Activated CD8-positive, alpha-beta T cell treated with anti-CD3 and anti-CD28 coated beads for 36 hours (primary cell): ENCODE results near the gene ADRA2A. TPM values are rescaled to one million over a fixed set of nuclear protein-coding genes. Genes with fewer than 3 reads are reported as not detected.

Source experiments
- ATAC-seq: fragments of 200-7000 bp; cut with Tn5 transposase; one replicate; pipeline ENCODE4 v1.10.0; 2021; ENCODE audit warnings: mild to moderate bottlenecking, moderate library complexity
- CTCF ChIA-PET: fragments of 350-600 bp; sonication (Branson Sonifier 250); formaldehyde crosslinking; loops from one replicate; lab custom pipeline; 2021; ENCODE audit warnings: antibody characterized with exemption; lab: Charles Lee
- POLR2A ChIA-PET: fragments of 350-600 bp; sonication (Branson Sonifier 250); formaldehyde crosslinking; loops from one replicate; lab custom pipeline; 2021; ENCODE audit warnings: antibody characterized with exemption; lab: Charles Lee
- DNase-seq: peaks from one replicate; pipeline ENCODE4 v3.0.0-alpha.2; 2020
- H3K27ac Mint-ChIP-seq: one replicate; pipeline ENCODE4 v1.8.0; 2021; ENCODE audit warnings: mild to moderate bottlenecking, mixed read lengths
- H3K27me3 Mint-ChIP-seq: one replicate; pipeline ENCODE4 v1.8.0; 2021; ENCODE audit warnings: mixed read lengths
- H3K36me3 Mint-ChIP-seq: one replicate; pipeline ENCODE4 v1.8.0; 2021; ENCODE audit warnings: low read depth, mixed read lengths
- H3K4me1 Mint-ChIP-seq: one replicate; pipeline ENCODE4 v1.8.0; 2021; ENCODE audit warnings: low read depth, mixed read lengths
- H3K4me3 Mint-ChIP-seq: one replicate; pipeline ENCODE4 v1.8.0; 2021; ENCODE audit warnings: mild to moderate bottlenecking, moderate library complexity, mixed read lengths
- H3K9me3 Mint-ChIP-seq: one replicate; pipeline ENCODE4 v1.8.0; 2021; ENCODE audit warnings: mixed read lengths
- CTCF ChIP-seq: fragments of 200-600 bp; IDR thresholded peaks from one replicate; pipeline ENCODE4 v1.8.0; 2022; ENCODE audit warnings: antibody characterized with exemption, mild to moderate bottlenecking
- intact Hi-C: fragments of 100-400 bp; cut with micrococcal nuclease; formaldehyde crosslinking; loops from one replicate; pipeline ENCODE4 v1.10.0; 2022
- total RNA-seq, 2 experiments: library from RNA; stranded (reverse); gene quantifications; one replicate each; pipeline ENCODE4 v1.2.3, GENCODE V29; 2021

ADRA2A gene
- total RNA-seq, 2 experiments from 2014 or later: 0.07 TPM; not detected in 1

GRCh38 chr10:111116762-111117445 is 40.1 kb downstream of the ADRA2A start:
- CTCF ChIA-PET: interaction anchor here (1.3 kb wide), 1 partner anchor 9 kb away, joined by 3 read pairs; no protein-coding TSS in a partner anchor
- intact Hi-C loops: no loop called here
- DNase-seq: no peak
- Mint-ChIP-seq H3K27me3 (peaks cover 1% of the 10 kb centered on the region), H3K4me3 (no peak overlapping the region), H3K36me3 (no peaks in the 10 kb centered on the region), H3K27ac (no peak overlapping the region), H3K9me3 (no peaks in the 10 kb centered on the region), H3K4me1 (peaks cover 6% of the 10 kb centered on the region)
- no peak for TF ChIP-seq CTCF
- POLR2A ChIA-PET: no interaction called here
- no peak for ATAC-seq

- Mint-ChIP-seq H3K27me3 (peaks cover 2% of the 10 kb centered on the region), H3K27ac (no peak overlapping the region), H3K4me1 (peaks cover 6% of the 10 kb centered on the region), H3K9me3 (no peaks in the 10 kb centered on the region), H3K4me3 (no peak overlapping the region), H3K36me3 (no peaks in the 10 kb centered on the region)
- no peak for ATAC-seq
- TF ChIP-seq CTCF: no peak
- ChIA-PET POLR2A (no interaction called here), CTCF (interaction anchor here (1.0 to 1.3 kb wide), 2 partner anchors 10 to 115 kb away, joined by 3 read pairs; no protein-coding TSS in a partner anchor)
- no peak for DNase-seq
- intact Hi-C loops: no loop called here
Measured at GRCh38 chr10:111117528-111118277, 40.9 kb downstream of the ADRA2A start.

- Mint-ChIP-seq H3K27me3 (peaks cover 2% of the 10 kb centered on the region), H3K27ac (no peak overlapping the region), H3K9me3 (no peaks in the 10 kb centered on the region), H3K4me3 (no peak overlapping the region), H3K36me3 (no peaks in the 10 kb centered on the region), H3K4me1 (peaks cover 6% of the 10 kb centered on the region)
- CTCF ChIA-PET: interaction anchor here (1.0 kb wide), 1 partner anchor 116 kb away, joined by 3 read pairs; no protein-coding TSS in a partner anchor
- DNase-seq: no peak
- TF ChIP-seq CTCF: no peak
- no peak for ATAC-seq
- intact Hi-C loops: no loop called here
- POLR2A ChIA-PET: no interaction called here
Measured at GRCh38 chr10:111118758-111119157, 41.9 kb downstream of the ADRA2A start.

GRCh38 chr10:111119637-111120036 is 42.8 kb downstream of the ADRA2A start:
- H3K4me3 Mint-ChIP-seq: no peak overlapping the region
- ChIA-PET CTCF (no interaction called here), POLR2A (no interaction called here)
- peaks cover 2% of the 10 kb centered on the region for H3K27me3 Mint-ChIP-seq
- H3K4me1 Mint-ChIP-seq: peaks cover 2% of the 10 kb centered on the region
- DNase-seq (no peak), ATAC-seq (no peak)
- intact Hi-C loops: no loop called here
- H3K27ac Mint-ChIP-seq: no peak overlapping the region
- no peaks in the 10 kb centered on the region for H3K36me3 Mint-ChIP-seq
- H3K9me3 Mint-ChIP-seq: no peaks in the 10 kb centered on the region
- no peak for TF ChIP-seq CTCF

- ATAC-seq (no peak), DNase-seq (no peak)
- H3K27me3 Mint-ChIP-seq: peaks cover 2% of the 10 kb centered on the region
- H3K4me1 Mint-ChIP-seq: no peaks in the 10 kb centered on the region
- H3K27ac Mint-ChIP-seq: no peak overlapping the region
- H3K9me3 Mint-ChIP-seq: no peaks in the 10 kb centered on the region
- no peaks in the 10 kb centered on the region for H3K36me3 Mint-ChIP-seq
- ChIA-PET POLR2A (no interaction called here), CTCF (no interaction called here)
- H3K4me3 Mint-ChIP-seq: no peak overlapping the region
- no peak for TF ChIP-seq CTCF
- intact Hi-C loops: no loop called here
Measured at GRCh38 chr10:111122127-111122526, 45.3 kb downstream of the ADRA2A start.
